DMS 273 (cell line): Measurements from ENCODE around the gene RBM20.
A peak's percentile ranks its signal among the peaks of the same experiment; 100 is the strongest.
"Not testable (repeated sequence)": the region's sequence is repeated elsewhere in the genome, so short reads cannot be mapped to it uniquely, and the experiment has no call there.

ENCODE experiments used
- DNase-seq: peaks from one replicate; lab custom pipeline; 2025; ENCODE audit not compliant: unreplicated experiment; lab: John Stamatoyannopoulos, UW

RBM20 gene

DNA sequence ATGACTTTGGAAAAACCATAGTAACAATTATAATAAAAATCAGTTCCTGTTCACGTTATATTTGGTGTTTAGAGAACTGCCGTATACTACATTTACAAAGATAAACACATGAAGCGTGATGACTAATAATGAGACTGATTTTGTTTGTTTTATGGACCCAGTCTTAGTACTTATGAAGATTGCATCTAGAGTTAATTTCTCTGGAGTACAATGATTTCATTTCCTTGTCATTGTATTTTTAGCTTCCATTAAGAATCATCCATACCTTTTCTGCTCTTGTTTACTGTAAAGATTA, 2.9 kb downstream of the RBM20 start:
- DNase-seq = no peak

GRCh38 chr10:110648692-110649346, 4.7 kb downstream of the RBM20 start:
- no peak for DNase-seq

DNA sequence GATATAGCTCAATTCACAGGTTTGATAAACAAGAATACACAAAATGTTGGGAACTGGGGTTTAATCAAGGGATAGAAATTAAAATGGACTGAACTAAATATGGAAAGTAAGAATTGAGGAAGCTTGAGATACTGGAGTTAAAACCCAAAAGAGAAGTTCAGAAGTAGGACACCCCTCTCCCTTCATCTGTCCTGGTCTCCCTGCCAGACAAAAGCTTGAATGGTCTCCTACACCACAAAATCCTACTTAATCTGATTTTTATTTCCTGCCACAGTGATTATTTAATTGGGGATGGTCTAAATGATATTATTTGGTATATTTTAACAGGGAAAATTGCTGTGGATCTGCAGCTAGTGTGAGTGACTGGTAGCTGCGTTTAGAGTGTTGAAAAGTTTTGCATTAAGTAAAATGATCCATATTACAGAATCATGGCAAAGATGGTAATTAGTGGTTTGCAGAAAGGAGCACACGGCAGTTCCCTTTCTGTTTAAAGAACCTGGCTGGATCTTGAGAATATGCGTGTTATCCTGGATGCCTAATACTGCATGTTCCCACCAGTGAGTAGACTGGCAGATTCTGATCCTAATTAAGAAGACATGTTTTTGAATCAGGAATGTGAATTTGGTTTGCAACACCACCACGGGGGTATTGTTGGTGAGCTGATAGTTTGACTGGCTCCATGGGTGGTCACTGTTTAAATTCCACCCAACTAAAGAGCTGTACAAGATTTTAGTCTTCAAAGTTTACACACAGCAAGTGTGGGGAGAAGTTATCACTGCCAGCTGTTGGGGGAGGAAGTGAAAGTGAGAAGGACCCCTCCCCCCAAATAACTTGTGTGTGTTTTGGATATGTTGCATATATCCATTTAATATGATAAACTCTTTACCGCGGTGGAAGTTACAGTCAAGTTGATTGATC, 5.5 kb downstream of the RBM20 start:
- DNase-seq = no peak

DNA sequence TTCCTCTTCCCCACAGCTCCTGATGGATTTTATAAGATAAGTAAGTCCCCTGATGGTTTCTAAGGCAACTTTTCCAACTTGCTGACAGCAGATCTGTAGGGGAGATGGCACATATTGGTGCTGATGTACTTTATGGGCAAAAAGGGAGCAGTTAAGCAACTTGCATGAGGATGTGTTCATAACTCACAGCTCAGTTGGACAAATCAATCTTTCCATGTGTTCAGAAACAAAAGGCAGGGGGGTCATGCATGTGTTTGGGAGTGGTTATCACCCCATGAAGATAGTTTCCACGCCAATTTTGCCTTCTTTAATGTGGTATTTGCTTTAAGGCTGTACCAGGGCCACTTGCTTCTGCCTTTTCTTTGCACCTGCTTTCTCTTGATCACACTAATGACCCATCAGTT, 6.1 kb downstream of the RBM20 start:
- DNase-seq = no peak

DNA sequence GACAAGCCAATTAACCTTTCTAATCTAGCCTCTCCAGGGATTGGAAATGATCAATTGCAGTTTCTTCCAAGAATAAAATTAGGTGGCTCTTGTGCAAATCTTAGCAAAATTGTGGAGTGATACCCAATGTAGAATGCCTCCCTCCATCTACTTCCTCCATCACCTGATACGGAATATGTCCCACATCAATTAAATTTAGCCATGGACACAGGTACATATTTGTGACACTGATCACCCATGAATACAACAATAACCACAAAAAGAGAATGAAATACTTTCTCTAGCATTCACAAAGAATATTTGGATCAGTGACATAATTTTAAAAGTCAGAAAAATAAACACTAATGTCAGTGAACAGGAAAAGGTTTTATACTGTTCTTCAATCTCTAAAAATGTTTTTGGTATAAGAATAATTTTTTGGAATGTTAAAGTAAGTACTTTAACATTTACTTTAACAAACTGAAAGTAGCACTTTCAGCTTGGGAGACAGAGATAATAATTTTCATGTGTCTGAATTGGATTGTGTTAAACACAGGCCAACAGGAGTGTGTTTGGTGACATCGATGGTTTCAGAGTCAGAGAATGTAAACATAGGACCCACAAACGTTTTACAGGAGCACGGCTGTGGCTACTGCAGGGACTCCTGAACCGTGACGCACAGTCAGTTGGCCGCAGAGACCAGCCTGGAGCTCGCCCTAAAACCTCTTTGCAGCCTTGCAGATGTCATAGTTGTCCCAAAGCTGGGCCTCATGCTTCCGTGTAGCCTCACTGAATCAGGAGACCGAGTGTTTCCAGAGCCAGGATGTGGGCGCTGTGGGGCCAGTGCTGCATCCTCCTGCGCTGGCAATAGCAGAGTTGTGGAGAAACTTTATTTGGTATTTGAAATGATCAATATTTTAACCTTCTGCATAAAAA, 7.2 kb downstream of the RBM20 start:
- DNase-seq = no peak

GRCh38 chr10:110652475-110653118, 8.5 kb downstream of the RBM20 start:
- no peak for DNase-seq

- no peak for DNase-seq
Measured at GRCh38 chr10:110655320-110655719, 11.2 kb downstream of the RBM20 start.

- DNase-seq = no peak
Measured at GRCh38 chr10:110656612-110657011, 12.5 kb downstream of the RBM20 start.

DNA sequence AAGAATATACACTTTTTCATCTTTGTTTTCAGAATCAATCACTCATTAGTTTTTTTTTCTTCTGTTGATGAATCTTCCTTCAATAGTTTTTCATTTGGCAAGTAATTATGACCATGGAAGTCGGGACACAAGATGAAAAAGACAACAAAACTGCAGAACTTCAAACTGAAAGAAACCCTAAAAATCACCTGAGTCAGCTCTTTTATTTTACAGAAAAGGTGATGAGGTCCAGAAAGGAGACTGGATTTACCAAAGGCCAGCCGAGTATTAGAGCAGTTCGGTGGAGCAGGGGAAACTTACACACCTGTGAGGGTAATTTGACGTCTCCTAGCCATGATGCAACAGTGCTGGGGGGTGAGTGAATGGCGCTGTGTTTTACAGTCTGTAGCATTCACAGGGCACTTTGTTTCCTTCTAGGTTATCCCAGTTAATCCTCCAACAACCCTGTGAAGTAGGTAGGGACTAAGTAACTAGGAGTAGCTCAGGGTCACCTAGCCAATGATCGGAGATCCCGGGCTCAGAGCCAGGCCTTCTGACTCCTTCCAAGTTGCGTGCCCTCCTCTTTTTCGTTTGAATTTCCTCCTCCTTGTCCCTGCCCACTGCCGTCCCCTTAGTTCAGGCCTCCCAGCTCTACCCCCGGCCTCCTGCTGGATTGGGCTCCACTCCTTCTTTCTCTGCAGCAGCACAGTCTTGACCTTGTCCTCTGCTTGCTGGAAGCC, 14.0 kb downstream of the RBM20 start:
- no peak for DNase-seq

DNA sequence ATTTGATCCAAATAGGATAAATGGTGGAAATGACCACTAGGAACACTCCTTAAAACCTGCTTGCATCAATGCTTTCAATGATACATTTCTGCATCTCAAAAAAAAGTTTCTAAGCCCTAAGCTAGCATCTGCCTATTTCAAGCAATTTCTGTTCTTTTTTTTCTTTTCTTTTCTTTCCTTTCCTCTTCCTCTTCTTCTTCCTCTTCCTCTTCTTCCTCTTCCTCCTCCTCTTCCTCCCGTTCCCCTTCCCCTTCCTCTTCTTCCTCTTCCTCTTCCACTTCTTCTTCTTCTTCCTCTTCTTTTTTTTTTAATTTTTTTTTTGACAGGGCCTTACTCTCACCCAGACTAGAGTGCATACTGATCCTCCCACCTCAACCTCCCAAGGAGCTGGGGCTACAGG, 15.4 kb downstream of the RBM20 start:
- DNase-seq = no peak

GRCh38 chr10:110660289-110660688, 16.2 kb downstream of the RBM20 start:
- DNase-seq = not testable (repeated sequence)

- DNase-seq = no peak
Measured at GRCh38 chr10:110661292-110661691, 17.2 kb downstream of the RBM20 start.

- DNase-seq = peak; percentile 46
Measured at GRCh38 chr10:110664483-110665420, 20.6 kb downstream of the RBM20 start.

- DNase-seq = not testable (repeated sequence)
Measured at GRCh38 chr10:110666259-110666658, 22.1 kb downstream of the RBM20 start.

DNA sequence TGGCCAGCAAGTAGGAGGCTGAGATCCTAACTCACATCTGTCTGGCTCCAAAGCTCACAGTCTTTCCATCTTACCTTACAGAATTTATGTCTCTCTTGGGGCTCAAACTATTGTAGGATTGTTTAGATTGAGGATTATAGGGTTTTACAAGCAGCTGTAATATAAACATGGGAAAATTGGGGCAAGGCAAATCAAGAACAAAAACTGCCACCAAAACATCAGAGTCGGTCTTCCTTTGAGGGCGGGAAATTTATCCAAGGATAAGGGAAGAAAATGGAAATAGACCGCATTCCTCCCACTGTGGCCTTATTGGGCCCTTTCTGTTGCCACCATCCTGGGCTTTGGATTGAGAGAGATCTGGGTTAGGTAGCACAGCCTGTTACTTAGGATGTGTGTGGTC, 22.5 kb downstream of the RBM20 start:
- DNase-seq = no peak

DNA sequence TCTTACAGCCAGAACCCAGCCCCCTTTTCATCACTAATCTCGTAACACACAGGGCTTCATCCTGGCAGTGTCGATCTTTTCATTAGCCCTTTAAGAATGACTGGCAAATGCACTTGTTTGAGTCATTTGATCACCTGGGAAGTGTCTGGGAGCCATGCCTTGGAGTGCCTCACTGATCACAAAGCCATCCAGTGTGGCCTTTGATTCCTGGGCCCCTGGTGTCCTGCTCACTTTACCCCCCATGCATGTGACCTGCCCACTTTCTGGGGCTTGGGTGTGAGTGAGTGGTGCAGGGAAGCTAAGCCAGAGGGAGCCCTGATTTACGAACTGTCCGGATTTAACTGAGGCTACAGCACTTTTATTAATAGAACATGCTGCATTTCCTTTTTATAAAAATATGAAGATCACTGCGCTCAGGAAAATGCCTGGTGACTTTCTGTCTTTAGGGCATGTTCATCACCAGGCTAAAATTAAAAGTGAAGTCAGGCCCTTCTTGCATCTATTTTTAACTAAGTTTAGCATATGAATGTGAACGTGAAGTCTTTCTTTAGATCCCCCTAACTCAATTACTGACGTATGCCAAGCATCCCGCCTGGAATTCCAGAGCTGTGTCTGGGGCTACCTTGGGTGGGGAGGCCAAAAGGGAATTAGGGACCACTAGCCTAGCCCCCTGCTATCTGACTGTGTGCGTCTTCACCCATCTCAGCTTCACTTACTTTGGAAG, 23.6 kb downstream of the RBM20 start:
- no peak for DNase-seq

DNA sequence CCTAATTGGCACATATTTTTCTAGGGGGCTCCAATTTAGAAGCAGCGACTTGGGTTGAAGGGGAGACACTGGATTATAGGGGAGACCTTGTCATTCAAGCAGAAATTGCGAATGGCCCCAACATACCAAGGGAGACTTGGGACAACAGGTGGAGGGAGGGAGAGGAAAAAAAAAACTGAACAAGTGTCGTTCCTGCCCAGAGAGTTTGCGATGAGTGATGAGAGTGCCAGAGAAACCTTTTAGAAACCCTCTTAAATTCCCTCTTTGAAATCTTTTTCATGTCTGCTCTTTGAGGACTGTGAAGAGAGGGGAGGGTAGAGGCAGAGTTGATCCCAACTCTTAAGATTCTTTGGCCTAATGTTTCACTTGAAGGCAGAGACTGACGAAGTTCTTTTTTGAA, 24.3 kb downstream of the RBM20 start:
- DNase-seq = no peak

DNA sequence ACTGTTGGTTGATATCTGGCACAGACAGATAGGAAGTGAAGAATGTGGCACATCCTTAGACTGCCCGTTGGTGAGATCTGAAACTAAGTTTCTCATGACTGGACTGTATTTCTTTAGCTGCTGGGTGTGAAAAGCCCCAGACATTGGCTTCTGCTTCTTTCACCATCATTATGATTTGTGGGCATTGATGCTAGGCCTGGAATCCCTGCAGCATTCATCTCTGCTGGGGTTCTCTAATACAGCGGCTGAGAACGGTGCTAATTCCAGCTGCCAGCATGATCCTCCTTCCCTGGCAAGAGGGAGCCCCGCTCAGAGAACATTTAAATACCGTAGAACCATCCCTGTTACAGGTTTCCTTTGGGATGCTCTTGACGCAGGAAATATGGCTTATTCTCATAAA, 26.2 kb downstream of the RBM20 start:
- no peak for DNase-seq
